SK-N-SH treated with all-trans-retinoic acid at 6 μM for 48 hours (cell line): Measurements from ENCODE around the gene KCNMA1.

Experiments
- ATAC-seq: fragments of 200-7000 bp; cut with Tn5 transposase; 3 replicates; pipeline ENCODE4 v1.9.1; 2020; ENCODE audit warnings: mild to moderate bottlenecking, moderate library complexity
- ARNTL ChIP-seq: fragments of 450-650 bp; formaldehyde crosslinking; IDR thresholded peaks from 2 replicates; pipeline ENCODE4 v1.5.0; 2020; ENCODE audit warnings: low read depth, mild to moderate bottlenecking, moderate library complexity, borderline replicate concordance
- BACH2 ChIP-seq: fragments of 250-450 bp; sonication (Bioruptor Pico); IDR thresholded peaks from 2 replicates; pipeline ENCODE4 v1.9.0; 2021; ENCODE audit warnings: mild to moderate bottlenecking, borderline replicate concordance
- CSDC2 ChIP-seq: fragments of 250-450 bp; sonication (Bioruptor Pico); IDR thresholded peaks from 2 replicates; pipeline ENCODE4 v1.5.0; 2020; ENCODE audit warnings: mild to moderate bottlenecking, moderate library complexity
- ESRRG ChIP-seq: fragments of 250-450 bp; sonication (Bioruptor Pico); IDR thresholded peaks from 2 replicates; pipeline ENCODE4 v1.6.1; 2021; ENCODE audit warnings: mild to moderate bottlenecking
- GLIS3 ChIP-seq: fragments of 250-450 bp; sonication (Bioruptor Pico); IDR thresholded peaks from 2 replicates; pipeline ENCODE4 v1.5.0; 2020; ENCODE audit warnings: mild to moderate bottlenecking, moderate library complexity
- ISL1 ChIP-seq: fragments of 250-450 bp; sonication (Bioruptor Pico); IDR thresholded peaks from 2 replicates; pipeline ENCODE4 v2.1.2; 2022; ENCODE audit warnings: mild to moderate bottlenecking, moderate library complexity
- OSR1 ChIP-seq: fragments of 250-450 bp; sonication (Bioruptor Pico); IDR thresholded peaks from 2 replicates; pipeline ENCODE4 v1.8.0; 2022; ENCODE audit warnings: moderate library complexity, mild to moderate bottlenecking, inconsistent platforms
- PPARA ChIP-seq: fragments of 250-450 bp; sonication (Bioruptor Pico); IDR thresholded peaks from 2 replicates; pipeline ENCODE4 v1.5.0; 2020; ENCODE audit warnings: mild to moderate bottlenecking, borderline replicate concordance
- TCF4 ChIP-seq: fragments of 250-450 bp; sonication (Bioruptor Pico); IDR thresholded peaks from 2 replicates; pipeline ENCODE4 v1.8.0; 2021; ENCODE audit warnings: mild to moderate bottlenecking, moderate library complexity, borderline replicate concordance
- TOX ChIP-seq: fragments of 250-450 bp; sonication (Bioruptor Pico); IDR thresholded peaks from 2 replicates; pipeline ENCODE4 v1.8.0; 2021; ENCODE audit warnings: mild to moderate bottlenecking, moderate library complexity, borderline replicate concordance
- ZC3H10 ChIP-seq: fragments of 250-450 bp; sonication (Bioruptor Pico); IDR thresholded peaks from 2 replicates; pipeline ENCODE4 v1.5.1; 2021; ENCODE audit warnings: mild to moderate bottlenecking, moderate library complexity
- ZFP3 ChIP-seq: fragments of 250-450 bp; sonication (Bioruptor Pico); IDR thresholded peaks from 2 replicates; pipeline ENCODE4 v1.5.0; 2020; ENCODE audit warnings: mild to moderate bottlenecking, moderate library complexity
- ZFP30 ChIP-seq: fragments of 450-650 bp; formaldehyde crosslinking; IDR thresholded peaks from 2 replicates; pipeline ENCODE4 v1.5.0; 2022; ENCODE audit warnings: mild to moderate bottlenecking, moderate library complexity
- ZNF565 ChIP-seq: fragments of 450-650 bp; formaldehyde crosslinking; conservative IDR thresholded peaks from 2 replicates; pipeline ENCODE4 v1.5.0; 2020; ENCODE audit warnings: low read depth, mild to moderate bottlenecking, moderate library complexity
- ZNF70 ChIP-seq: fragments of 450-650 bp; formaldehyde crosslinking; IDR thresholded peaks from 2 replicates; pipeline ENCODE4 v1.5.0; 2020; ENCODE audit warnings: mild to moderate bottlenecking, moderate library complexity
- ZNF8 ChIP-seq: fragments of 450-650 bp; formaldehyde crosslinking; IDR thresholded peaks from 2 replicates; pipeline ENCODE4 v1.5.0; 2020; ENCODE audit warnings: mild to moderate bottlenecking, moderate library complexity
- TF ChIP-seq, protein P1 (sequence below): fragments of 250-450 bp; sonication (Bioruptor Pico); IDR thresholded peaks from 2 replicates; pipeline ENCODE4 v1.8.0; 2020; ENCODE audit warnings: mild to moderate bottlenecking, moderate library complexity, borderline replicate concordance
- TF ChIP-seq, protein P2 (sequence below): fragments of 250-450 bp; sonication (Bioruptor Pico); IDR thresholded peaks from 2 replicates; pipeline ENCODE4 v1.5.1; 2021; ENCODE audit warnings: mild to moderate bottlenecking, moderate library complexity
- TF ChIP-seq, protein P3 (sequence below): fragments of 250-450 bp; sonication (Bioruptor Pico); IDR thresholded peaks from 2 replicates; pipeline ENCODE4 v1.5.1; 2020; ENCODE audit warnings: low read depth, mild to moderate bottlenecking, moderate library complexity
- TF ChIP-seq, protein P4 (sequence below): fragments of 250-450 bp; sonication (Bioruptor Pico); IDR thresholded peaks from 2 replicates; pipeline ENCODE4 v1.8.0; 2021; ENCODE audit warnings: low read depth, mild to moderate bottlenecking, moderate library complexity, borderline replicate concordance
- TF ChIP-seq, protein P5 (sequence below): fragments of 250-450 bp; sonication (Bioruptor Pico); IDR thresholded peaks from 2 replicates; pipeline ENCODE4 v1.5.0; 2020; ENCODE audit warnings: mild to moderate bottlenecking, moderate library complexity

The KCNMA1 gene

DNA sequence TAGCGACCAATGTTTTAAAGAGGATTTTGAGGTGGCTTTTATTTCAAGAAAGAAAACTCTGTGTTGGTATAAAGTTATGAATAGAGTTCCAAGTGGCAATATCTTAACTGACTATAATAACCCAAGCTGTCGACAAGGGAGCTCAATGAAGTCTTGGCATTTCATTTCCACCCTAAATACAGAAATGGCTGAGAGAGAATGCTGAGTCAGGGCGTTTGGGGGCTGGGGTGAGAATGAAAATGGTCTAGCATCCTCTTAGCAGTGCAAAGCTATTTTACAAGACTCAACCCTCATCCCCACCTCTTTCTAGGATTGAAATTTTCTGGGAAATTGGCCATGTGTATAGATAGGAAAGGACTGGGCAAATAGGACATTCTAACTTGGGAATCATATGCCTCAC lies 759.1 kb downstream of the KCNMA1 start:
- ATAC-seq, result no peak
- TF ChIP-seq ZNF8 (CRISPR knock-in tag) (no peak), ZC3H10 (CRISPR knock-in tag) (no peak), CSDC2 (CRISPR knock-in tag) (no peak), ARNTL (no peak), BACH2 (CRISPR knock-in tag) (no peak), OSR1 (CRISPR knock-in tag) (no peak), ZFP30 (CRISPR knock-in tag) (no peak), PPARA (CRISPR knock-in tag) (no peak), GLIS3 (CRISPR knock-in tag) (no peak), ESRRG (CRISPR knock-in tag) (no peak), ZNF565 (no peak), TOX (no peak), TCF4 (CRISPR knock-in tag) (no peak), ZFP3 (CRISPR knock-in tag) (no peak), ISL1 (CRISPR knock-in tag) (no peak)
- TF ChIP-seq, protein P1, sequence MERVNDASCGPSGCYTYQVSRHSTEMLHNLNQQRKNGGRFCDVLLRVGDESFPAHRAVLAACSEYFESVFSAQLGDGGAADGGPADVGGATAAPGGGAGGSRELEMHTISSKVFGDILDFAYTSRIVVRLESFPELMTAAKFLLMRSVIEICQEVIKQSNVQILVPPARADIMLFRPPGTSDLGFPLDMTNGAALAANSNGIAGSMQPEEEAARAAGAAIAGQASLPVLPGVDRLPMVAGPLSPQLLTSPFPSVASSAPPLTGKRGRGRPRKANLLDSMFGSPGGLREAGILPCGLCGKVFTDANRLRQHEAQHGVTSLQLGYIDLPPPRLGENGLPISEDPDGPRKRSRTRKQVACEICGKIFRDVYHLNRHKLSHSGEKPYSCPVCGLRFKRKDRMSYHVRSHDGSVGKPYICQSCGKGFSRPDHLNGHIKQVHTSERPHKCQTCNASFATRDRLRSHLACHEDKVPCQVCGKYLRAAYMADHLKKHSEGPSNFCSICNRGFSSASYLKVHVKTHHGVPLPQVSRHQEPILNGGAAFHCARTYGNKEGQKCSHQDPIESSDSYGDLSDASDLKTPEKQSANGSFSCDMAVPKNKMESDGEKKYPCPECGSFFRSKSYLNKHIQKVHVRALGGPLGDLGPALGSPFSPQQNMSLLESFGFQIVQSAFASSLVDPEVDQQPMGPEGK (CRISPR knock-in tag), result no peak
- TF ChIP-seq, protein P2, sequence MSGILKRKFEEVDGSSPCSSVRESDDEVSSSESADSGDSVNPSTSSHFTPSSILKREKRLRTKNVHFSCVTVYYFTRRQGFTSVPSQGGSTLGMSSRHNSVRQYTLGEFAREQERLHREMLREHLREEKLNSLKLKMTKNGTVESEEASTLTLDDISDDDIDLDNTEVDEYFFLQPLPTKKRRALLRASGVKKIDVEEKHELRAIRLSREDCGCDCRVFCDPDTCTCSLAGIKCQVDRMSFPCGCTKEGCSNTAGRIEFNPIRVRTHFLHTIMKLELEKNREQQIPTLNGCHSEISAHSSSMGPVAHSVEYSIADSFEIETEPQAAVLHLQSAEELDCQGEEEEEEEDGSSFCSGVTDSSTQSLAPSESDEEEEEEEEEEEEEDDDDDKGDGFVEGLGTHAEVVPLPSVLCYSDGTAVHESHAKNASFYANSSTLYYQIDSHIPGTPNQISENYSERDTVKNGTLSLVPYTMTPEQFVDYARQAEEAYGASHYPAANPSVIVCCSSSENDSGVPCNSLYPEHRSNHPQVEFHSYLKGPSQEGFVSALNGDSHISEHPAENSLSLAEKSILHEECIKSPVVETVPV (CRISPR knock-in tag), result no peak
- TF ChIP-seq, protein P3, sequence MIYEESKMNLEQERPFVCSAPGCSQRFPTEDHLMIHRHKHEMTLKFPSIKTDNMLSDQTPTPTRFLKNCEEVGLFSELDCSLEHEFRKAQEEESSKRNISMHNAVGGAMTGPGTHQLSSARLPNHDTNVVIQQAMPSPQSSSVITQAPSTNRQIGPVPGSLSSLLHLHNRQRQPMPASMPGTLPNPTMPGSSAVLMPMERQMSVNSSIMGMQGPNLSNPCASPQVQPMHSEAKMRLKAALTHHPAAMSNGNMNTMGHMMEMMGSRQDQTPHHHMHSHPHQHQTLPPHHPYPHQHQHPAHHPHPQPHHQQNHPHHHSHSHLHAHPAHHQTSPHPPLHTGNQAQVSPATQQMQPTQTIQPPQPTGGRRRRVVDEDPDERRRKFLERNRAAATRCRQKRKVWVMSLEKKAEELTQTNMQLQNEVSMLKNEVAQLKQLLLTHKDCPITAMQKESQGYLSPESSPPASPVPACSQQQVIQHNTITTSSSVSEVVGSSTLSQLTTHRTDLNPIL (CRISPR knock-in tag), result no peak
- TF ChIP-seq, protein P4, sequence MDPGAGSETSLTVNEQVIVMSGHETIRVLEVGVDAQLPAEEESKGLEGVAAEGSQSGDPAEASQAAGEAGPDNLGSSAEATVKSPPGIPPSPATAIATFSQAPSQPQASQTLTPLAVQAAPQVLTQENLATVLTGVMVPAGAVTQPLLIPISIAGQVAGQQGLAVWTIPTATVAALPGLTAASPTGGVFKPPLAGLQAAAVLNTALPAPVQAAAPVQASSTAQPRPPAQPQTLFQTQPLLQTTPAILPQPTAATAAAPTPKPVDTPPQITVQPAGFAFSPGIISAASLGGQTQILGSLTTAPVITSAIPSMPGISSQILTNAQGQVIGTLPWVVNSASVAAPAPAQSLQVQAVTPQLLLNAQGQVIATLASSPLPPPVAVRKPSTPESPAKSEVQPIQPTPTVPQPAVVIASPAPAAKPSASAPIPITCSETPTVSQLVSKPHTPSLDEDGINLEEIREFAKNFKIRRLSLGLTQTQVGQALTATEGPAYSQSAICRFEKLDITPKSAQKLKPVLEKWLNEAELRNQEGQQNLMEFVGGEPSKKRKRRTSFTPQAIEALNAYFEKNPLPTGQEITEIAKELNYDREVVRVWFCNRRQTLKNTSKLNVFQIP (CRISPR knock-in tag), result no peak
- TF ChIP-seq, protein P5, sequence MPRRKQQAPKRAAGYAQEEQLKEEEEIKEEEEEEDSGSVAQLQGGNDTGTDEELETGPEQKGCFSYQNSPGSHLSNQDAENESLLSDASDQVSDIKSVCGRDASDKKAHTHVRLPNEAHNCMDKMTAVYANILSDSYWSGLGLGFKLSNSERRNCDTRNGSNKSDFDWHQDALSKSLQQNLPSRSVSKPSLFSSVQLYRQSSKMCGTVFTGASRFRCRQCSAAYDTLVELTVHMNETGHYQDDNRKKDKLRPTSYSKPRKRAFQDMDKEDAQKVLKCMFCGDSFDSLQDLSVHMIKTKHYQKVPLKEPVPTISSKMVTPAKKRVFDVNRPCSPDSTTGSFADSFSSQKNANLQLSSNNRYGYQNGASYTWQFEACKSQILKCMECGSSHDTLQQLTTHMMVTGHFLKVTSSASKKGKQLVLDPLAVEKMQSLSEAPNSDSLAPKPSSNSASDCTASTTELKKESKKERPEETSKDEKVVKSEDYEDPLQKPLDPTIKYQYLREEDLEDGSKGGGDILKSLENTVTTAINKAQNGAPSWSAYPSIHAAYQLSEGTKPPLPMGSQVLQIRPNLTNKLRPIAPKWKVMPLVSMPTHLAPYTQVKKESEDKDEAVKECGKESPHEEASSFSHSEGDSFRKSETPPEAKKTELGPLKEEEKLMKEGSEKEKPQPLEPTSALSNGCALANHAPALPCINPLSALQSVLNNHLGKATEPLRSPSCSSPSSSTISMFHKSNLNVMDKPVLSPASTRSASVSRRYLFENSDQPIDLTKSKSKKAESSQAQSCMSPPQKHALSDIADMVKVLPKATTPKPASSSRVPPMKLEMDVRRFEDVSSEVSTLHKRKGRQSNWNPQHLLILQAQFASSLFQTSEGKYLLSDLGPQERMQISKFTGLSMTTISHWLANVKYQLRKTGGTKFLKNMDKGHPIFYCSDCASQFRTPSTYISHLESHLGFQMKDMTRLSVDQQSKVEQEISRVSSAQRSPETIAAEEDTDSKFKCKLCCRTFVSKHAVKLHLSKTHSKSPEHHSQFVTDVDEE (CRISPR knock-in tag), result no peak
- TF ChIP-seq, all 23 proteins: peak for 0

DNA sequence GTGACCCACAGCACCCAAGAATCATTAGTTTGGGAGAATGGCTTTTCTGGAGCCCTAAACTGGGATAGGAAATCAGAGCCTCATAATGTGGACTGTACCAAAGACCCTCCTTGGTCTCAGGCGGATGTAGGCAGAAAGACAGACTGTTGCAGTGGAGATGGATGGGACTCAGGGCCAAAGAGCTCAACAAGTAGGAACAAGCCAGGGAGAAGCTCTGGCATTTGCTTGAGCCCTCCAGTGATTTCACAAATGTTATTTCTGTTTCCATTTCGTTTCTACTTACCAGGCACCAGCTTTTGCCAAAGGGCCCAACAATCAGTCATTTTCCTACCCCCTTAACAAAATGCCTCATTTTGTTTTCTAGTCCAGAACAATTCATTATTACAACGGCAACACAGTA lies 762.7 kb downstream of the KCNMA1 start:
- TF ChIP-seq GLIS3 (CRISPR knock-in tag) (no peak), BACH2 (CRISPR knock-in tag) (no peak), ZFP3 (CRISPR knock-in tag) (no peak), TCF4 (CRISPR knock-in tag) (no peak), ESRRG (CRISPR knock-in tag) (no peak), OSR1 (CRISPR knock-in tag) (no peak), TOX (no peak), CSDC2 (CRISPR knock-in tag) (no peak), ZNF70 (CRISPR knock-in tag) (no peak), PPARA (CRISPR knock-in tag) (no peak), ZNF8 (CRISPR knock-in tag) (no peak), ARNTL (no peak)
- TF ChIP-seq, protein P5 (CRISPR knock-in tag), result no peak
- TF ChIP-seq, protein P3 (CRISPR knock-in tag), result no peak
- TF ChIP-seq, protein P4 (CRISPR knock-in tag), result no peak
- no peak for ATAC-seq
